ENCODE measurements around the gene RIPK3.

Gene RIPK3

DNA sequence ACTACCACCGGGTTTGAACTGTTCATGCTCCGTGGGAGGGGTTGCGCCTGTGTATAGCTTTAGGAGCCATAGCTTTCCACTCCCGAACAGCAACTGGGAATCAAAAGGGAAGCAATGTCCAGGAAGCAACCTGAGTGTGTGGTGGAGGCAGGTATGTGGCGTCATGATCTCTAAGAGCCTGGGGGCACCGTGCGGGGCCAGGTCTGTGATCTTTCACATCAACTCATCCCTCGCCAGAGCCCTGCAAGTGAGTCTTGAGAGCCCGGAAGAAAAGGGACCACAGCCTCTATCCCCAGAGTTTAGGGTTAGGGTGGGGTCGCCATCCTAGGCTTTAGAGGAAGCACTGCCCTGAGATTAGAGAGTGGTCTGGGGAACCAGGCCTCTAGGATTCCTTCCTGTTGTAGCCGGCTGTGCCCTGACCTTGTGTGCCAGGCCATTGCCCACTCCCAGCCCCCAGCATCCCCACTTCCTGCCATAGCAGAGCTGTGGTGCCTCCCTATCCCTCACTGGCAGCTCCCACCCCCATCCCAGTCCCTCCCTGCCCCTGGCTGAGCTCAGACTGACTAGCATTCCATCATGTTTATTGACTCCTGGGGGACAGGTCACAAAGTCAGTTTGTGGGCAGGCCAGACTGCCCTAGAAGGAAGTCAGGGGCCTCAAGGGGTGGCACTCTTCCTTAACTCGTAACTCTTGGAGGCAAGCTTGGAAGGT is 4.2 kb downstream of the RIPK3 start:
- TF ChIP-seq, protein P1, sequence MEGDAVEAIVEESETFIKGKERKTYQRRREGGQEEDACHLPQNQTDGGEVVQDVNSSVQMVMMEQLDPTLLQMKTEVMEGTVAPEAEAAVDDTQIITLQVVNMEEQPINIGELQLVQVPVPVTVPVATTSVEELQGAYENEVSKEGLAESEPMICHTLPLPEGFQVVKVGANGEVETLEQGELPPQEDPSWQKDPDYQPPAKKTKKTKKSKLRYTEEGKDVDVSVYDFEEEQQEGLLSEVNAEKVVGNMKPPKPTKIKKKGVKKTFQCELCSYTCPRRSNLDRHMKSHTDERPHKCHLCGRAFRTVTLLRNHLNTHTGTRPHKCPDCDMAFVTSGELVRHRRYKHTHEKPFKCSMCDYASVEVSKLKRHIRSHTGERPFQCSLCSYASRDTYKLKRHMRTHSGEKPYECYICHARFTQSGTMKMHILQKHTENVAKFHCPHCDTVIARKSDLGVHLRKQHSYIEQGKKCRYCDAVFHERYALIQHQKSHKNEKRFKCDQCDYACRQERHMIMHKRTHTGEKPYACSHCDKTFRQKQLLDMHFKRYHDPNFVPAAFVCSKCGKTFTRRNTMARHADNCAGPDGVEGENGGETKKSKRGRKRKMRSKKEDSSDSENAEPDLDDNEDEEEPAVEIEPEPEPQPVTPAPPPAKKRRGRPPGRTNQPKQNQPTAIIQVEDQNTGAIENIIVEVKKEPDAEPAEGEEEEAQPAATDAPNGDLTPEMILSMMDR (IDR thresholded peaks at IDR 0.05), result no peak

DNA sequence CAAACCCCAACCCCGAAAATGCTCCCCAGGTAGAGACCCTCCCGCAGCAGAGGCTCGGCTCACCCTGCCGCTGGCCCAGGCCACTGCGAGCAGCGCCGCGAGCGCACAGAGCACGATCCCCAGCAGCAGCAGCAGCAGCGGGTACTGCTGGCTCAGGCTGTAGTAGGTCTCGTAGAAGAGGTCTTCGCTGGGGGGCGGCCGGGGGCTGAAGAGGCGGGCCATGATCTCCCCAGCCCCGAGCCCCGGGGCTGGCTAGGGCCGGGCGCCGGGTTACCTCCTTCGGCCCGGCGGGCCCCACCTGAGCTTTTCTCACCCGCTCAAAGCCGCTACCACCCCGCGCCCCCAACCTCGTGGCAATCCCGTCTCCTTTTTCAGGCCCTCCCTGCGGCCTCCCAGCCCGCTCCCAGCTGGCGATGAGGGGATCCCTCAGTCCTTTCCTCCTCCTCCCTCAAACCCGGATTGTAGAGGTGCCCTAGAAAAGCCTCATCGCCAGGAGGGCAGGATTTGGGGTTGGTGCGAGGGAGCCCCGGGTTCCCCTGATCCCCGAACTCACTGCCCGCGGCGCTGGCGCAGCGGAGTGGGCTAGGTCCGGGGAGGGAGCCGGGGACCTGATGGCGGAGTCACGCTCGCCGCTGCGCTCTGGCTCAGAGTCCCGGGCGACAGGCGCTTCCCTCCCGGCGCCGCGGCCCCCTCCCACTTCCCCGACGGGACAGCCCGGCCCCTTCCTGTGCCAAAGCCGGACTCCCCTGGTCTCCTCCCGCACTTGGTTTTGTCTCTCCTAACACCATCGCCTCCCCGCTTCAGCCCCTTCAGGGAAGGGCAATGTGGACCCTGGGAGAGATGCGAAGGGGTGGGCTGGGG is 5.1 kb downstream of the RIPK3 start, which contains the start of gene ADCY4:
TSS of gene ADCY4 (minus strand) at position 641 of the 861 bp plus-strand sequence. CDS start at position 222, 419 bp downstream.
- TF ChIP-seq, protein P1 (IDR thresholded peaks at IDR 0.05), result no peak

DNA sequence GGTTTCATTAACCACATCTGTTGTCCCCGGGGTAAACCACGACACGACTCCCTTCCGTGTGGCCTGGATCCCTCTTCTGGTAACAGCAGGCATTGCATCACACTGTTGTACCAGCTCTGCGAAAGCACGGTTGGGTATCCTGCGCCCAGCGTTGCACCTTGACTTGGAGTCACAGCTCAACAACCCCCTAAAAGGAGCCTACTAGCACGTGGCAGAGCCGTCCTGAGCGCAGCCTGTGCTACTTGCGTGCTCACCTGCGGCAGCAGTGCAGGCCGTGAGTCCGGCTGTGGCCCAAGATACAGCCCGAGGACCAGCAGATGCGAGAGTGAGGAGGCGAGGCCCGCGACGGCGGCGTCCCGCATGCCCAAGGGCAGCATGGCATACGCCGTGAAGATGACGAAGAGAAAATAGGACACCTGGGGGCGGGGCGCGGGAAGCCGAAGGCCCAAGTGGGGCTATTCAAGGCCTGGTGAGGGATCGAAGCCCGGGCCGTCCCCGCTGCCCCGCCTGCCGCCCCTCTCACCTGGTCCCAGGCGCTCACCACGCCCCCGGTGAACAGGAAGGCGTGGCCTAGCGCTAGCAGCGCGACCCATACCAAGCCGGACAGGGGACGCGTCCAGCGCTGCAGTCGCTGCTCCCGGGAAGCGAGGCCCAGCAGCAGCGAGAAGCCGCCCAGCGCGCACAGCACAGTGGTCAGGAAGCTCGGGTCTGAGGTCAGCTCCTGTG is 7.4 kb downstream of the RIPK3 start:
- TF ChIP-seq, protein P1 (IDR thresholded peaks at IDR 0.05), result peak; percentile 67

DNA sequence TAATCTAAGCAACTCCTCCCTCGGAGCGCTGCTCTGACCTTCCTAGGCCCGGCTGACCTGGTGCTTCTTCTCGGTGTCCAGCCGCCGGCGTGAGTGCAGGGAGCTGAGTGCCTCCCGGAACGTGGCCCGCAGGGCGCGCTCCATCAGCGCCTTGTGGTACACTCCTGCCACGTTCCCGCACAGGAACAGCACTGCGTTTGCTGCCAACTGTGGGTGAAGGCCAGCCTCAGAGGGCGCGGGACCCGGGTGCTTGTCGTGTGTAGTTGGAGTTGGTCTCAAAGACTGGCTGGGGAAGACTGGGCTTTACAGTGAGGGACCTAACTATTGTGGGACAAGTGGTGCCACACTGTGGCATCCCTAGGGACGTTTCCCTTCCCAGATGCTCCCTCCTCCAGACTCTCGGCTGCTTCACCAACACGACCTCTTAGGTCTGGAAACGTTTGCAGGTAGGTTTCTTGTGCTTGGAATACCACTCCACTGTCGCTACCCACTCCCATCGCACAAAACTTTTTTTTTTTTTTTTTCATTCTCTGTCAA is 8.0 kb downstream of the RIPK3 start:
- TF ChIP-seq, protein P1 (IDR thresholded peaks at IDR 0.05), result no peak

DNA sequence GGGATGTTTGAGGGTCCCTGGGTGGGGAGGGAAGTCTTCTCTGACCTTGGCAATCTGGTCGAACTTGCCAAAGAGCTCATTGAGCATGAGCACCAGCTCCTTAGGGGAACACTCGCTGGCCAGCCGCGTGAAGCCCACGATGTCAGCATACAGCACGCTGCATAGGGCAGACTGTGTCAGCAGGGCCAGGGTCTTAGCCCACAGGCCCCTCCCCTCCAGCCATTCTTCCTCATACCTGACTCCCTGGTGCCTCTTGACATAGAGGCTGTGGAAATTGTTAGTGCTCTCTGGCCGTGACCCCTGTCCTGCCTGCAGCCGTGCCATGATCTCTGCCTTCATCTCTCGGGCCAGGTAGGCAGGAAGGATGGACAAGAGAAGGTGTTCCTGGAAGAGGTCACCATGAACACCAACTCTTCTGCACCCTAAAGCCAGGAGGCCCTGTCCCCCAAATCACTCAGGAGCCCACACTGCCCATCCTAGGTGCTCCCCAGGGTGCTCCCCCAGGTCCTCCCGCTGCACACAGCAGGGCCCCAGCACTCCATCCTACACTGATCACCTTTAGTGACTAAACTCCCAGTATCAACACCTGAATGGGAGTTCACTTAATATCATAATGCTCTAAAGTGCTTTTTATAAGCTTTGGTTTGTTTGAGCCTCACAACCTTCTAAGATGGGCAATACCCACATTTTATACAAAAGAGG is 8.7 kb downstream of the RIPK3 start:
- TF ChIP-seq, protein P1 (IDR thresholded peaks at IDR 0.05), result no peak

DNA sequence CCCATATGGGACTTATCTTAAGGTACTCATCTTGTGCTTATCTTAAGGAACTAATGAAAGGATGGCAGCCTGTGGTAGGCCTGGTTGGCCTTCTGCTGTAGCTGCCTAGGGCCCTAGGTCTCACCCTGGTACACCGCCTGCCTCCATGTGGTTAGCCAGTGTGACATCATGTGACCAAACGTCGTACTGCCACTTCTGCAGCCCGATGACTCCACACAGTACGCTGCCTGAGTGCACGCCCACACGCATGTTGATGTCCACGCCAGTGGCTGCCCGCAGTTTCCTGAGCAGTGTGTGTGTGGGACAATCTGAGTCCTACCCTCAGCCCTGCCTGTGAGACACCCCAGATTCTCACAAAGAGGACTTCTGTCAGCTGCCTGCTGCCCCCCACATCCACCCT is 10.1 kb downstream of the RIPK3 start:
- TF ChIP-seq, protein P1 (IDR thresholded peaks at IDR 0.05), result no peak
